Measurements from ENCODE around the gene NPAS4.
"Not testable (repeated sequence)": the region's sequence is repeated elsewhere in the genome, so short reads cannot be mapped to it uniquely, and the experiment has no call there.

NPAS4 gene

DNA sequence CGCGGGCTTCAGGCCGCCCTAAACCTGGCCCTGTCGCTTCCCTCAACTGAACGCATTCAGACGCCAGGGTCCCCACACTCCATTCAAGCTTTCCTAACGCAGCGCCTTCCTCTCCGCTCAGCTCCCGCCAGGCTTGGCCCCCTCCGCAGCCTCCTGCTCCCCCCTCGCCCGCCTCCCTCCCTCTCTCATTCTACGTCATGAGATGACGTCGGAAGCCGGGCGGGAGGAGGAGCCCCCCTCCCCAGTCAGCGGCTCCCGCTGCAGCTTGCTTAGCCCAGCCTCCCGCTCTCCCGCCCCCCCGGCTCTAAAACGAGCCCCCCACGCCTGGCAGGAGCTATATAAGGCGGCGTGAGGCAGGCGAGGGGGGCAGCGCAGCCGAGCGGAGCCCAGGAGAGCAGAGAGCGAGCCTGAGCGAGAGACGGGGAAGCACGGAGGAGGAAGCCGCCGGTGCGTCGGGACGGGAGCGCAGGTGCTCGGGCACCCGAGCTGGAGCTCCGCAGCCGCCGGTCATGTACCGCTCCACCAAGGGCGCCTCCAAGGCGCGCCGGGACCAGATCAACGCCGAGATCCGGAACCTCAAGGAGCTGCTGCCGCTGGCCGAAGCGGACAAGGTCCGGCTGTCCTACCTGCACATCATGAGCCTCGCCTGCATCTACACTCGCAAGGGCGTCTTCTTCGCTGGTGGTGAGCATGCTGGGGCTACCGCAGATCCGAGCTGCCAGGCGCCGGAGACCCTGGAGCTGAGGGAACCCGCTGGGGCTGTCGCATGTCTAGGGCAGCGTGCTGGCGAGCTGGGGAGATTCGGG lies at the start of gene NPAS4:
TSS of gene NPAS4 (plus strand) at position 365 of the 806 bp plus-strand sequence. CDS start at position 510, 145 bp downstream.
- DNase-seq, result peak; percentile 90

DNA sequence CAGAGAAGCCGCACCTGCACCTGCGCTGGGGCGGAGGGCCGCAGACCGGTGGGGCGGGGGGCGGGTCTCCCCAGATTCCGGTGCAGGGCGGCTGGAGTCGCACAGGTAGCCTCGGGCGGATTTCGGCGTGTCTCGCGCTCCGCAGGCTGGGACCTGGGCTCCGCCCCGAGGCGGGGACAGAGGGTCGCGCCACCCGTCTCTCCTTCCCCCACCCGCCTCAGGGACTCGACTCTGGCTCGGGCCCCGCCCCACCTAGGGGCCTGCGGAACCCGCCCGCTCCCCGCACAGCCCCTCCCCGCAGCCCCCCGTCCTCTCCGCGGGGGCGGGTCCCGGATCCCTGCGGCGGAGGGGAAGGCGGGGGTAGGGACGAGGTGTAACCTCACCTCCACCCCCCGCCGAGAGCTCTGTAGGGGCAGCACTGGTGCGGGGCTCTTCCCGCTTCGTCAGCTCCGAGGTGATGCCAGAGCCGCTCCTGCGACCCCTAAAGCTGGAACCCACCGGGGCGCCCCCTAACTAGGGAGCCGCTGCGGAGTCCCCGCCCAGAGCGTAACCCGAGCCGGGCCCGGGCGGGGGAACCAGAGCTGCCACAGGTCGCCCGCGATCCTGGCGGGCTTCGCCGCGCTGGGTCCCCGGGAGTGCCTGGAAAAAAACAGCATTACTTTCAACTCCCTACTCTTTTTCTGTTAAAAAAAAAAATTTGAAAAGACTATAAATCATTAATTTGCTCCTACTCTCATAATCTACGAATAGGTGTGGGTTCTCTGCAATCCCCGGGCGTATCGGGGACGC lies 49.0 kb upstream of the NPAS4 start, which contains the start of gene SLC29A2:
TSS of gene SLC29A2 (minus strand) at position 134 of the 789 bp plus-strand sequence. CDS start 169 bp downstream, outside the sequence.
- peak; percentile 80 for DNase-seq

DNA sequence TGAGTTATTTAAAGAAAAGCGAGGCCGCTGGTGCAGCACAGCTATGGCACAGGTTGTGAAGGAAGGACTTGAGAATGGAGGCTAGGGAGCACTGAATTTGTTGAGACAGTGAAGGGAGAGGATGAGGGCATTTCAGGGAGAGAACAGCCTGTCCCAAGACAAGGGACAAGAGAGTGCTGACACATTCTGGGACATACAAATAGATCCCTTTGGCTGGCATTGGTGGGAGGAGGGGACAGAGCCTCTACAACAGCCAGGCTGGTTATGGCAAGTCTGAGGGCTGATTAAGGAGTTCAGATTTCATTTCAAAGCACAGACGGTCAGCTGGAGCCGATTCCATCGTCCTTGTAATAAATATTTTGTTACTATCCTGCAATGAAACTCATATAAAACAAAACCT lies 47.6 kb upstream of the NPAS4 start:
- no peak for DNase-seq

- not testable (repeated sequence) for DNase-seq
These were observed 47.0 kb upstream of the NPAS4 start for GRCh38 chr11:66373690-66374287.

DNA sequence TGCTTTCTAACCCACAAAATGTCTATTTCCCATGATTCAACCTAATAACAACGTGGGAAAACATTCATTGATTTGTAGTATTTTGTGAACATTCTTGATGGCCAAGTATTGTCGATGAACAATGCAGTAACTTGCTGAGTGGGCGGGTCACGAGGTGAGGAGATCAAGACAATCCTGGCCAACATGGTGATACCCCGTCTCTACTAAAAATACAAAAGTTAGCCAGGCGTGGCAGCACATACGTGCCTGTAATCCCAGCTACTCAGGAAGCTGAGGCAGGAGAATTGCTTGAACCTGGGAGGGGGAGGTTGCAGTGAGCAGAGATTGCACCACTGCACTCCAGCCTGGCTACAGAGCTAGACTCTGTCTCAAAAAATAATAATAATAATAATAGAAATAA lies 40.6 kb upstream of the NPAS4 start:
- DNase-seq, result not testable (repeated sequence)

DNA sequence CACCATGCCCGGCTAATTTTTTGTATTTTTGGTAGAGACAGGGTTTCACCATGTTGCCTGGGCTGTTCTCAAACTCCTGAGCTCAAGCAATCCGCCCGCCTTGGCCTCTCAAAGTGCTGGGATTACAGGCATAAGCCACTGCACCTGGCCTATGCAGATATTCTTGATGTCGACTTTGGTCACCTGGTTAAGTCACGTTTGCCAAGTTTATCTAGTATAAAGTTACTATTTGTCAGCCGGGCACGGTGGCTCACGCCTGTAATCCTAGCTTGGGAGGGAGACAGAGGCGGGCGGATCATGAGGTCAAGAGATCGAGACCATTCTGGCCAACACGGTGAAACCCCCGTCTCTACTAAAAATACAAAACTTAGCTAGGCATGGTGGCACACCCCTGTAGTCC lies 36.5 kb upstream of the NPAS4 start:
- DNase-seq, result not testable (repeated sequence)

DNA sequence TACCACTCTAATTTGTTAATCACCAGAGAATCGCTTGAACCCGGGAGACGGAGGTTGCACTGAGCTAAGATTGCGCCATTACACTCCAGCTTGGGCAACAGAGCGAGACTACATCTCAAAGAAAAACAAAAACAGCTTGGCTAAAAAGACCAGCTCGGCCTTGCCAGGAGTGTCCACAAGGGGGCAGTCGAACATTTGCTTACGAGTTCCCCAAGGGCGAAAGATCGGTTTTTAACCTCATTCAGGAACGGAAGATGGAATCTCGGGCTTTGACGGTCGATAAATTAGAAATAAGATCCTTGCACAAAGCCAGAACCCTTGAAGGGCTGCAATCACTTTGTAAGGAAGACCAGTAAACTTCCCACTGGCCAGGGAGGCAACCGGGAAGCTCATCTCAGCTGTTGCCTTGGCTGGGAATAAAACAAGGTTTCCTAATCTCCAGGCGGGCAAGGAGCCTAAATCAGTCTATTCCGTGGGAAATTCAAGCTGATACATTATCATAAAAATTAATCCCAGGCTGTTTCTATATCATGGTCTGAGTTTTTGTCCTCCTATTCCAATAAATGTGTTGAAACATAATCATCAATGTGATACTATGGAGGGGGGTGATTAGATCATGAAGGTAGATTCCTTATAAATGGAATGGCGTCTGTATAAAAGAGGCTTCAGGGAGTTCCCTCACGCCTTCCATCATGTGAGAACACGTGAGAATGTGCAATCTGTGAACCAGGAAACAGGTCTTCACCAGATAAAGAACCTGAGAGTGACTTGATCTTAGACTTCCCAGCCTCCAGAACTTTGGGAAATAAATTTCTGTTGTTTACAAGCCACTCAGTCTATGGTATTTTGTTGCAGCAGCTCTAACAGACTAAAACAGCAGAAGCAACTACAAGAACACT lies 34.4 kb upstream of the NPAS4 start:
- peak; percentile 66 for DNase-seq

DNA sequence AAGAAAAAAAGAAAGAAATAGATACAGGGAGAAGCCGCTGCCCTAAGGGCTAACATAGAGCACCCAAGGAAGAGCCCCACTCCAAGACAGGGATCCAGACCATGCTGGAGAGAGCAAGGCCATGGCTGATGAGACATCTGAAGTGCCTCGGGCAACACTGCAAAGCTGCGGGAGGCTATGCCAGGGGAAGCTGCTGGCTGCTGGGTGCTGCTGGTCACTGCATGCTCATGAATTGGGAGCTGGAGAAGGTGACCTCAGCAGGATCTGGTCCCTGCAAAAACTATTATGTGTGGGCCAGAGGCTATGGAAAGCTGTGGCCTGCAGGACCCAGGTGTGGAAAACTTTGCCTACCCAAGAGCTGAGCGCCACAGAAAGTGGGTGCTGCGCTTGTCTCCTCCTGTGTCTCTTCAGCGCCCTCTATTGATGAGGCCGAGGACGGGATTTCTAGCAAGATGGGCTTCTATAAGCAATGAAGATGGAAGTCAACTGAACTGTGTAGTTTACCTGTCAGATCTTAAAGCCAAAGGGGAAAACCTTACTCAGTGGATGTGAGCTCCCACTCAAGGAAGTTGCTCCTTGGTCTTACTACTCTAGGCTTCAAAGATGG lies 32.0 kb upstream of the NPAS4 start:
- peak; percentile 70 for DNase-seq

DNA sequence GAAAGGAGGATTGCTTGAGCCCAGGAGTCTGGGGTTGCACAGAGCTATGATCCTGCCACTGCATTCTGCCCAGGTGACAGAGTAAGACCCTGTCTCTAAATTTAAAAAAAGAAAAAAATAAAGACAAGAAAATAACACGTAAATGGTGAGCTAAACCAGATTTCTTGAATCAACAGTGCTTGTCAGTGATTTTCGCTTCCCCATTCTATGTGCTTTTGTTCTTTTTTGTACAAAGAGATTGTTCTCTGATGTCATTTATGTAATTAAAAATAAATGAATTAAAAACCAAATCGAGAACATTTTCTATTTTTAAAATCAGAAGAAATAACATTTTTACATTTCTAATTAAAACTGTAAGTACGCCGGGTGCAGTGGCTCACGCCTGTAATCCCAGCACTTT lies 29.5 kb upstream of the NPAS4 start:
- DNase-seq, result no peak

DNA sequence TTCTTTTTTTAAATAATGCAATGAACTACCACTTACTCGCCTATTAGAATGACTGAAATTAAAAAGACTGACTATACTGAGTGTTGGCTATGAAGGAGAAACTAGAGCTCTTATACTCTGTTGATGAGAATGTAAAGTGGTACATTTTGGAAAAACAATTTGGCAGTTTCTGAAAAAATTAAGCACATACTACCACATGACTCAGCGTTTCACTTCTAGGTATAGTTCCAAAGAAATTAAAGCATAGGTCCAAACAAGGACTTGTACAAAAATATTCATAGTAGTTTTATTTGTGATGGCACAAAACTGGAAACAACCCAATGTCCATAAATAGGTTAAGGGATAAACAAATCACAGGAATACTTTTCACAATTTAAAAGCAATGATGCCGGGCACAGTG lies 26.9 kb upstream of the NPAS4 start:
- DNase-seq, result no peak

DNA sequence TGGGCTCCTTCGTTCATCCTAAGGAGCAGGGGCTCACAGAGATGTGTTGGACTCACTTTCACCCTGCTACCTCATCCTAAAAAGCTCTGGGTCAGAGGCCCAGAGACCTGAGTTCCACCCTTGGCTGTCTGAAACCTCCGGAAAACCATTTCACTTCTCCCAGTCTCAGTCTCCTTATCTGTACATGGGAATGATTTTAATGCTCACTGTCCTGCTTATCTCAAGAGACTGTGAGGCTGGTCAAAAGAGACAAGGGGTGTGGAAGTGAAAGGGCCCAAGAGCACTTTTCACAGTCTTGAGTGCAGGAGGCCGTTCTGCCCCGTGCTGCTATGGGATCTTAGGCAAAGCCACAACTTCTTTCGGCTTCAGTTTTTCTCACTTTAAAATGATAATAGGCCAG lies 13.2 kb upstream of the NPAS4 start:
- DNase-seq, result no peak

DNA sequence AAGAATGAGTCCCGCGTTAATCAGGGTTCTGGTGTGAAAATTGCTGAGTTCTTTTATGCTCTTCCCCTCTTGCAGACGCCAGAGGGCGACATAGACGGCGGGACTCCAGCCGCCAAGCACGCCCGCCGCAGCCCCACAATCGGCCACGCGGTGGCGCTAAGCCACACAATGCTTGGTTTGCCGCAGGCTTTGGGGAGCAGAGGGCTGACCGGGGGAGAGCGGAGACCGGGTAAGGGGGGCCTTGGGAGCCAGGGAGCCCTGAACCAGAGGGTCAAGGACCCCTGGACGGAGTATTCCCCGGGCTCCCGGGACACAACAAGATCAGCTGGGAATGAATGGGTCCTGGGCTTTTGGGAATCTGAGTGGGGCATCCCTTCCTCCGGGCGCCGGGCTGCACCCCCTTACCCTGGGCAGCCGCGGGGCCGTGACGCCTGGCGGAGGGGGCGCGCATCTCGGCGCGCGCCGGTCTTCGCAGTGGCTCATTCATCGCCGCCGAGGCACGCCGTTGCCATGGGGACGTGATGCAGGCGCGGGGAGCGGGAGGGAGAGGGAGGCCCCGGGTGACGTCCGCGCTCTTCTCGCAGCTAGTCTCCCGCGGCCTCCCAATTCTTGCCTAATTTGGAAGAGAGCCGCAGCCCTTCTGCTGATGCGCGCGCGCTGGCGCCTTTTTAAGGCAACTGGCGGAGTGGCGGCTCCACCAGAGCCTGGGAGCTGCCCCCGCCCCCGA lies 12.2 kb upstream of the NPAS4 start:
- peak; percentile 95 for DNase-seq

DNA sequence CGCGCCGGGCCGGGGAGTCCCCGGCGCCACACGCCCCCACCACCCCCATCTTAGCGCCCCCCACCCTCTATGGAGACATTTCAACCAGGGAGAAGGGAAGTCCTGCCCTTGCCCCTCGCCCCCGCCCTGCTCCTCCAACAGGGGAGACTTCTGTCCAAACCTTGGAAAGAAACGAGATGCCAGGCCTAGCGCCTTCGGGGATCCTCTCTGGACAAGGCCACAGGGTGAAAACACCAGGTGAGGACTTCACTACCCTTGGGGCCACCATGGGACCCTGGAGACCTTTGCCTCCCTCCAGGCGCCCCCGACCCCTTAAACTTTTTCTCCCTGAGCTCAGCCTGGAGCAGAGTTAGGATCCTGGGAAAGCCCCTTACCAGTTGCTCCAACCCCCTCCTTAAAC lies 11.6 kb upstream of the NPAS4 start:
- DNase-seq, result no peak

DNA sequence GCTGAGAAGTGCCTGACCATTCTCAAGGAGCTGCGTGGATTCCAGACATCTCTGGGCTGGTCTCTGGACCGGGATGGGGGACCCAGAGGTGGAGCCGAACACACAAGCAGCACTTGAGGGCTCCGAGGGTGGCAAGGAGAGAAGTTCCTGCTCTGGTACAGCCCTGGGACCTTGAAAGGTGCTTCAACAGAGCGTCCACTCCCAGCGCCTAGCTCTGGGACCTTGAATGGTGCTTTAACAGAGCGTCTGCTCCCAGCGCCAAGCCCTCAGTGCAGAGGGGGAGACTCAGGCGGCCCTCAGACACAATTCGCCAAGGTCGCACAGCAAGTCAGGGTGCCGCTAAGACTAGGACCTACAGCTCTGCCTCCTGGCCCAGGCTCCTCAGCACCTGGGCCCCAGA lies 10.6 kb upstream of the NPAS4 start:
- no peak for DNase-seq

- DNase-seq, result no peak
These were observed 9.5 kb upstream of the NPAS4 start for GRCh38 chr11:66411323-66411722.

- no peak for DNase-seq
These were observed 8.7 kb upstream of the NPAS4 start for GRCh38 chr11:66412110-66412509.

DNA sequence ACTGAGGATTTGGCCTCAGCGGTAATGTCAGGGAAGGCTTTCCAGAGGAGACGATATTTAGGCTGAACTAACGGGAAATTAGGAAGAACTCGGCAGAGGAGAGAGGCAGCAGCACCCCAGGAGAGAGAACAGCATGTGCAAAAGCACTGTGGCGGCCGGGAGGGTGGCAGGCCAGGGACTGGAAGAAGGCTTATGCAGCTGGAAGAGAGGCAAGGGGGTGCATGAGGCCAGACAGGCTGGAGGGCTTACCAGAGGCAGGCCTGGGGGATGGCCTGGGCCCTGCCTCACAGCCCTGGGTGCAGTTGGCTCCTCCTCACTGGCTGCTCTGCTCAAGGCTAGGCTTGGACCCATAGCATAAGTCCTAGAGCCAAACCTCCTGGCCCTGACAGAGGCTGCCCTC lies 7.7 kb upstream of the NPAS4 start:
- DNase-seq, result no peak

GRCh38 chr11:66414120-66414934 lies 6.5 kb upstream of the NPAS4 start:
- DNase-seq, result no peak

- no peak for DNase-seq
These were observed 5.4 kb upstream of the NPAS4 start for GRCh38 chr11:66415423-66415822.

GRCh38 chr11:66417000-66417399 lies 3.8 kb upstream of the NPAS4 start:
- DNase-seq, result no peak

Measured in NCI-H1092 treated with DMSO at 0.1 percent for 48 hours (cell line).